ENCODE data around the gene GOLGA8A.

Gene GOLGA8A, protein sequence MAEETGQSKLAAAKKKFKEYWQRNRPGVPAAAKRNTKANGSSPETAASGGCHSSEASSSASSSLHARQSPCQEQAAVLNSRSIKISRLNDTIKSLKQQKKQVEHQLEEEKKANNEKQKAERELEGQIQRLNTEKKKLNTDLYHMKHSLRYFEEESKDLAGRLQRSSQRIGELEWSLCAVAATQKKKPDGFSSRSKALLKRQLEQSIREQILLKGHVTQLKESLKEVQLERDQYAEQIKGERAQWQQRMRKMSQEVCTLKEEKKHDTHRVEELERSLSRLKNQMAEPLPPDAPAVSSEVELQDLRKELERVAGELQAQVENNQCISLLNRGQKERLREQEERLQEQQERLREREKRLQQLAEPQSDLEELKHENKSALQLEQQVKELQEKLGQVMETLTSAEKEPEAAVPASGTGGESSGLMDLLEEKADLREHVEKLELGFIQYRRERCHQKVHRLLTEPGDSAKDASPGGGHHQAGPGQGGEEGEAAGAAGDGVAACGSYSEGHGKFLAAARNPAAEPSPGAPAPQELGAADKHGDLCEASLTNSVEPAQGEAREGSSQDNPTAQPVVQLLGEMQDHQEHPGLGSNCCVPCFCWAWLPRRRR
- long read RNA-seq, partial matches to known transcripts = 1 of 2 reads
- long read RNA-seq, other reads (novel, unspliced or antisense) = 1 of 2 reads

DNA sequence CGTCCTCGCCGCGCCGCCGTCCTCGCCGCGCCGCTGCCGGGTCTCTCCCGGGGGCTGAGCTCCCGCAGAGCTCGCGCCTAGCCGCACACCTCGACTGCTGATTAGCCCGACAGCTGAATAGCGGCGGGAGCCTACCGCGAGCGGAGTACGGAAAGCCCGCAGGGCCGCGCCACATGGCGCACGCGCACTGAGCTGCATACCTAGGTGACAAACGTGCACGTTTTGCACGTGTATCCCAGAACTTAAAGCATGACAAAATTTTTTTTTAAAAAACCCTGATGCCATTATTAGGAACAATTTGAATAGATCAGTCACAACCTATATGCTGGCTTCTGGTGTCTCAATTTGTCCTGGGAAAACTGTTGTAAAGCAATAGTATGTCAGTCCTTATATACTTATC is at the start of gene GOLGA8A:
GOLGA8A (minus strand) TSS at position 122 of the 400 bp plus-strand sequence. CDS start 48,117 bp downstream, outside the sequence.
- TF ChIP-seq GABPA (IDR thresholded peaks at IDR 0.05; ENCODE audit: low read depth) = no peak
- TF ChIP-seq SPI1 (IDR thresholded peaks at IDR 0.05; ENCODE audit: borderline replicate concordance, low read depth) = no peak
- TF ChIP-seq, protein P1, sequence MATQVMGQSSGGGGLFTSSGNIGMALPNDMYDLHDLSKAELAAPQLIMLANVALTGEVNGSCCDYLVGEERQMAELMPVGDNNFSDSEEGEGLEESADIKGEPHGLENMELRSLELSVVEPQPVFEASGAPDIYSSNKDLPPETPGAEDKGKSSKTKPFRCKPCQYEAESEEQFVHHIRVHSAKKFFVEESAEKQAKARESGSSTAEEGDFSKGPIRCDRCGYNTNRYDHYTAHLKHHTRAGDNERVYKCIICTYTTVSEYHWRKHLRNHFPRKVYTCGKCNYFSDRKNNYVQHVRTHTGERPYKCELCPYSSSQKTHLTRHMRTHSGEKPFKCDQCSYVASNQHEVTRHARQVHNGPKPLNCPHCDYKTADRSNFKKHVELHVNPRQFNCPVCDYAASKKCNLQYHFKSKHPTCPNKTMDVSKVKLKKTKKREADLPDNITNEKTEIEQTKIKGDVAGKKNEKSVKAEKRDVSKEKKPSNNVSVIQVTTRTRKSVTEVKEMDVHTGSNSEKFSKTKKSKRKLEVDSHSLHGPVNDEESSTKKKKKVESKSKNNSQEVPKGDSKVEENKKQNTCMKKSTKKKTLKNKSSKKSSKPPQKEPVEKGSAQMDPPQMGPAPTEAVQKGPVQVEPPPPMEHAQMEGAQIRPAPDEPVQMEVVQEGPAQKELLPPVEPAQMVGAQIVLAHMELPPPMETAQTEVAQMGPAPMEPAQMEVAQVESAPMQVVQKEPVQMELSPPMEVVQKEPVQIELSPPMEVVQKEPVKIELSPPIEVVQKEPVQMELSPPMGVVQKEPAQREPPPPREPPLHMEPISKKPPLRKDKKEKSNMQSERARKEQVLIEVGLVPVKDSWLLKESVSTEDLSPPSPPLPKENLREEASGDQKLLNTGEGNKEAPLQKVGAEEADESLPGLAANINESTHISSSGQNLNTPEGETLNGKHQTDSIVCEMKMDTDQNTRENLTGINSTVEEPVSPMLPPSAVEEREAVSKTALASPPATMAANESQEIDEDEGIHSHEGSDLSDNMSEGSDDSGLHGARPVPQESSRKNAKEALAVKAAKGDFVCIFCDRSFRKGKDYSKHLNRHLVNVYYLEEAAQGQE (IDR thresholded peaks at IDR 0.05; ENCODE audit: insufficient replicate concordance, low read depth) = no peak
- no peak for TF ChIP-seq CTCF (IDR thresholded peaks at IDR 0.05; ENCODE audit: insufficient read depth, low read length)
- no peak for TF ChIP-seq POLR2AphosphoS5 (IDR thresholded peaks at IDR 0.05; ENCODE audit: low read depth)
- no peaks in the 10 kb centered on the region for H3K27me3 ChIP-seq (ENCODE audit: insufficient read depth, poor library complexity, severe bottlenecking)
- H3K27ac ChIP-seq (replicated peaks) = peak within 1 kb of the TSS; percentile 54; the same call in 1 of the 2 replicates
- peak; percentile 58 to 73 for DNase-seq (ENCODE audit: low read depth in 1 of 2, low spot score in 1 of 2)
- peak within 1 kb of the TSS; percentile 57 for H3K4me3 ChIP-seq (replicated peaks; ENCODE audit: insufficient read depth, low read length)

- Histone ChIP-seq H3K4me3 (replicated peaks; ENCODE audit: insufficient read depth, low read length) (no peak overlapping the region), H3K27ac (replicated peaks) (no peak overlapping the region), H3K27me3 (ENCODE audit: insufficient read depth, poor library complexity, severe bottlenecking) (peaks cover 7% of the 10 kb centered on the region)
- TF ChIP-seq GABPA (IDR thresholded peaks at IDR 0.05; ENCODE audit: low read depth) = no peak
- TF ChIP-seq SPI1 (IDR thresholded peaks at IDR 0.05; ENCODE audit: borderline replicate concordance, low read depth) = no peak
- TF ChIP-seq, protein P1 (IDR thresholded peaks at IDR 0.05; ENCODE audit: insufficient replicate concordance, low read depth) = no peak
- TF ChIP-seq POLR2AphosphoS5 (IDR thresholded peaks at IDR 0.05; ENCODE audit: low read depth) = no peak
- no peak for TF ChIP-seq CTCF (IDR thresholded peaks at IDR 0.05; ENCODE audit: insufficient read depth, low read length)
- no peak for DNase-seq (ENCODE audit: low read depth in 1 of 2, low spot score in 1 of 2)
Measured at GRCh38 chr15:34483644-34484043, 46.0 kb upstream of the GOLGA8A start.

DNA sequence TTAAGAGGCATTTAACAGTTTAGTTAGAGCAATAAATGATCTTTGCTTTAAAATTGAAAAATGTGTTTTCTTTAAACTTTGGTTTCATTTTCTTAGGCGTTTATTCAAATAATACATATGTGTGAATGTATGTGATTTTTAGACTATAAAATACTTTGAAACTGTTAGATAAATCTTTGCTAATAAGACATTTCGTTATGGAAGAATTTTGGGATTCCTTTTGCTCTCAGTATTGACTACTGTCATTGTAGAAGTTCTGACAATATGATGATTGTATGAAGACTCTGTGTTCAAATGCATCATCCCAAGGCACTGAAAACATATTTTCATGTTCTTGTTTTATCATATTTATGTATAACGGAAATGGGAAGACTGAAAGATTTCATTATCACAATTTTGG is 43.8 kb upstream of the GOLGA8A start:
- peaks cover 5% of the 10 kb centered on the region for H3K27me3 ChIP-seq (ENCODE audit: insufficient read depth, poor library complexity, severe bottlenecking)
- no peak for TF ChIP-seq CTCF (IDR thresholded peaks at IDR 0.05; ENCODE audit: insufficient read depth, low read length)
- no peak for TF ChIP-seq POLR2AphosphoS5 (IDR thresholded peaks at IDR 0.05; ENCODE audit: low read depth)
- no peak for TF ChIP-seq GABPA (IDR thresholded peaks at IDR 0.05; ENCODE audit: low read depth)
- no peak for TF ChIP-seq SPI1 (IDR thresholded peaks at IDR 0.05; ENCODE audit: borderline replicate concordance, low read depth)
- TF ChIP-seq, protein P1 (IDR thresholded peaks at IDR 0.05; ENCODE audit: insufficient replicate concordance, low read depth) = no peak
- no peak overlapping the region for H3K4me3 ChIP-seq (replicated peaks; ENCODE audit: insufficient read depth, low read length)
- no peak overlapping the region for H3K27ac ChIP-seq (replicated peaks)
- DNase-seq (ENCODE audit: low read depth in 1 of 2, low spot score in 1 of 2) = no peak
